ENCODE measurements around the gene C11orf24.

DNA sequence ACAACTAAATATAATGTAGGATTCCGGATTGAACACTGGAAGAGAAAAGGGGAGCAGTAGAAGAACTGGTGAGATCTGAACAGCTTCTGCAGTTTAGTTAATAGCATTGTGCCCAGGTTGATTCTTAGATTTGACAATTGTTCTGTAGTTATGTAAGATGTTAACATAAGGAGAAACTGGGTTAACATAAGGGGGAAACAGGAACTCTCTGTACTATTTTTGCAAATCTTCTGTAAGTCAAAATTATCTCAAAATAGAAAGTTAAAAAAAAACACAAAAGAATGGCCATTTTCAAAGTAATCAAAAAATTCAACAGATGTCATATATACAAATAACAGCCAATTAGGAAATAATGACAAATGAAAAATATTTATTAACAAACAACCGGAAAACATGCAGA is 21.9 kb upstream of the C11orf24 start:
- TF ChIP-seq CTCF (IDR thresholded peaks at IDR 0.05) = no peak
- no peak for TF ChIP-seq POLR2A (IDR thresholded peaks at IDR 0.05)
- no peak for TF ChIP-seq EP300 (IDR thresholded peaks at IDR 0.05)
